WTC11 (cell line): ENCODE measurements around the gene MEIKIN. TPM values are rescaled to one million over a fixed set of nuclear protein-coding genes. Genes with fewer than 3 reads are reported as not detected.

Experiments
- ATAC-seq: fragments of 200-7000 bp; cut with Tn5 transposase; 2 replicates; pipeline ENCODE4 v1.10.0; 2021; ENCODE audit warnings: mild to moderate bottlenecking, moderate library complexity
- CTCF ChIA-PET: fragments of 300-600 bp; sonication (Branson Sonifier 250); formaldehyde crosslinking; loops from one replicate; lab custom pipeline; 2021; ENCODE audit warnings: antibody characterized with exemption; lab: Charles Lee
- POLR2A ChIA-PET: fragments of 350-600 bp; sonication (Branson Sonifier 250); formaldehyde crosslinking; loops from one replicate; lab custom pipeline; 2021; ENCODE audit warnings: antibody characterized with exemption; lab: Charles Lee
- DNase-seq: peaks from one replicate; pipeline ENCODE4 v3.0.0; 2021; ENCODE audit warnings: low spot score
- H3K27ac Mint-ChIP-seq: 2 replicates; pipeline ENCODE4 v1.8.0; 2021; ENCODE audit warnings: mixed read lengths
- H3K27me3 Mint-ChIP-seq: 2 replicates; pipeline ENCODE4 v1.8.0; 2021; ENCODE audit warnings: low read depth, mild to moderate bottlenecking, moderate library complexity, mixed read lengths
- H3K36me3 Mint-ChIP-seq: 2 replicates; pipeline ENCODE4 v1.8.0; 2021; ENCODE audit warnings: mixed read lengths
- H3K4me1 Mint-ChIP-seq: 2 replicates; pipeline ENCODE4 v1.8.0; 2022; ENCODE audit warnings: mixed read lengths
- H3K4me3 Mint-ChIP-seq: 2 replicates; pipeline ENCODE4 v1.8.0; 2021; ENCODE audit warnings: mild to moderate bottlenecking, moderate library complexity, mixed read lengths
- H3K9me3 Mint-ChIP-seq: 2 replicates; pipeline ENCODE4 v1.8.0; 2021; ENCODE audit warnings: mixed read lengths
- ATF3 ChIP-seq: sonication (generic); formaldehyde crosslinking; conservative IDR thresholded peaks from 2 replicates; pipeline ENCODE4 v1.8.1; 2022; ENCODE audit warnings: mild to moderate bottlenecking, missing genetic modification reagents
- EMX1 ChIP-seq: fragments of 250-450 bp; sonication (Bioruptor Pico); IDR thresholded peaks from 2 replicates; pipeline ENCODE4 v1.8.0; 2021; ENCODE audit warnings: mild to moderate bottlenecking
- ESRRA ChIP-seq: sonication (generic); formaldehyde crosslinking; IDR thresholded peaks from 2 replicates; pipeline ENCODE4 v1.8.1; 2022; ENCODE audit warnings: mild to moderate bottlenecking, missing genetic modification reagents, borderline replicate concordance
- FOXK1 ChIP-seq: sonication (generic); formaldehyde crosslinking; IDR thresholded peaks from 2 replicates; pipeline ENCODE4 v1.8.0; 2022; ENCODE audit warnings: mild to moderate bottlenecking, moderate library complexity, missing genetic modification reagents
- GTF2I ChIP-seq: fragments of 250-450 bp; sonication (Bioruptor Pico); conservative IDR thresholded peaks from 2 replicates; pipeline ENCODE4 v1.4.0; 2021; ENCODE audit warnings: mild to moderate bottlenecking
- IRF2 ChIP-seq: sonication (generic); formaldehyde crosslinking; IDR thresholded peaks from 2 replicates; pipeline ENCODE4 v1.8.0; 2022; ENCODE audit warnings: low read depth, missing genetic modification reagents, borderline replicate concordance
- NFE2L1 ChIP-seq: sonication (generic); formaldehyde crosslinking; IDR thresholded peaks from 2 replicates; pipeline ENCODE4 v1.8.1; 2023; ENCODE audit warnings: missing genetic modification reagents
- NR2C2 ChIP-seq: sonication (generic); formaldehyde crosslinking; IDR thresholded peaks from 2 replicates; pipeline ENCODE4 v1.8.0; 2022; ENCODE audit warnings: mild to moderate bottlenecking, missing genetic modification reagents
- PREB ChIP-seq: sonication (generic); formaldehyde crosslinking; IDR thresholded peaks from 2 replicates; pipeline ENCODE4 v1.8.1; 2022; ENCODE audit warnings: mild to moderate bottlenecking, missing genetic modification reagents, moderate library complexity, borderline replicate concordance
- PRRX2 ChIP-seq: fragments of 250-450 bp; sonication (Bioruptor Pico); IDR thresholded peaks from 2 replicates; pipeline ENCODE4 v1.8.0; 2021; ENCODE audit warnings: mild to moderate bottlenecking
- RORB ChIP-seq: fragments of 250-450 bp; sonication (Bioruptor Pico); IDR thresholded peaks from 2 replicates; pipeline ENCODE4 v1.9.0; 2021; ENCODE audit warnings: mild to moderate bottlenecking
- SMAD3 ChIP-seq: sonication (generic); formaldehyde crosslinking; IDR thresholded peaks from 2 replicates; pipeline ENCODE4 v1.8.0; 2022; ENCODE audit warnings: missing genetic modification reagents, mild to moderate bottlenecking, borderline replicate concordance
- SMAD4 ChIP-seq: sonication (generic); formaldehyde crosslinking; IDR thresholded peaks from 2 replicates; pipeline ENCODE4 v1.8.0; 2022; ENCODE audit warnings: mild to moderate bottlenecking, missing genetic modification reagents
- TEAD4 ChIP-seq: sonication (generic); formaldehyde crosslinking; IDR thresholded peaks from 2 replicates; pipeline ENCODE4 v1.8.0; 2022; ENCODE audit warnings: mild to moderate bottlenecking, missing genetic modification reagents
- USF2 ChIP-seq: sonication (generic); formaldehyde crosslinking; IDR thresholded peaks from 2 replicates; pipeline ENCODE4 v1.8.1; 2023; ENCODE audit warnings: mild to moderate bottlenecking, missing genetic modification reagents, moderate library complexity
- ZBTB21 ChIP-seq: sonication (generic); formaldehyde crosslinking; IDR thresholded peaks from 2 replicates; pipeline ENCODE4 v1.8.1; 2023; ENCODE audit warnings: mild to moderate bottlenecking, missing genetic modification reagents, borderline replicate concordance
- ZNF121 ChIP-seq: sonication (generic); formaldehyde crosslinking; IDR thresholded peaks from 2 replicates; pipeline ENCODE4 v1.8.0; 2023; ENCODE audit warnings: missing genetic modification reagents
- ZNF219 ChIP-seq: sonication (generic); formaldehyde crosslinking; IDR thresholded peaks from 2 replicates; pipeline ENCODE4 v1.8.0; 2023; ENCODE audit warnings: missing genetic modification reagents, mild to moderate bottlenecking, borderline replicate concordance
- ZNF263 ChIP-seq: sonication (generic); formaldehyde crosslinking; IDR thresholded peaks from 2 replicates; pipeline ENCODE4 v1.8.1; 2022; ENCODE audit warnings: low read depth, mild to moderate bottlenecking, moderate library complexity, missing genetic modification reagents
- ZNF317 ChIP-seq: sonication (generic); formaldehyde crosslinking; IDR thresholded peaks from 2 replicates; pipeline ENCODE4 v1.8.1; 2023; ENCODE audit warnings: low read depth, mild to moderate bottlenecking, moderate library complexity, missing genetic modification reagents, borderline replicate concordance
- total RNA-seq: library from RNA; stranded (reverse); gene quantifications from 3 replicates; pipeline ENCODE4 v1.2.3, GENCODE V29; 2021
- TF ChIP-seq, protein P1 (sequence below): sonication (generic); formaldehyde crosslinking; conservative IDR thresholded peaks from 2 replicates; pipeline ENCODE4 v1.8.1; 2023; ENCODE audit warnings: mild to moderate bottlenecking, low read depth, missing genetic modification reagents, moderate library complexity
- TF ChIP-seq, protein P2 (sequence below): fragments of 250-450 bp; sonication (Bioruptor Pico); IDR thresholded peaks from 2 replicates; pipeline ENCODE4 v1.9.0; 2021; ENCODE audit warnings: mild to moderate bottlenecking, borderline replicate concordance

MEIKIN gene
- total RNA-seq, 1 experiment from 2014 or later = not detected

- Mint-ChIP-seq H3K36me3 (no peaks in the 10 kb centered on the region), H3K4me3 (no peak overlapping the region), H3K9me3 (peaks cover 9% of the 10 kb centered on the region), H3K27me3 (no peaks in the 10 kb centered on the region), H3K27ac (no peak overlapping the region), H3K4me1 (no peaks in the 10 kb centered on the region)
- TF ChIP-seq NFE2L1 = no peak
- TF ChIP-seq EMX1 (CRISPR knock-in tag) = no peak
- no peak for TF ChIP-seq NR2C2
- TF ChIP-seq ZNF263 = no peak
- TF ChIP-seq, protein P1, sequence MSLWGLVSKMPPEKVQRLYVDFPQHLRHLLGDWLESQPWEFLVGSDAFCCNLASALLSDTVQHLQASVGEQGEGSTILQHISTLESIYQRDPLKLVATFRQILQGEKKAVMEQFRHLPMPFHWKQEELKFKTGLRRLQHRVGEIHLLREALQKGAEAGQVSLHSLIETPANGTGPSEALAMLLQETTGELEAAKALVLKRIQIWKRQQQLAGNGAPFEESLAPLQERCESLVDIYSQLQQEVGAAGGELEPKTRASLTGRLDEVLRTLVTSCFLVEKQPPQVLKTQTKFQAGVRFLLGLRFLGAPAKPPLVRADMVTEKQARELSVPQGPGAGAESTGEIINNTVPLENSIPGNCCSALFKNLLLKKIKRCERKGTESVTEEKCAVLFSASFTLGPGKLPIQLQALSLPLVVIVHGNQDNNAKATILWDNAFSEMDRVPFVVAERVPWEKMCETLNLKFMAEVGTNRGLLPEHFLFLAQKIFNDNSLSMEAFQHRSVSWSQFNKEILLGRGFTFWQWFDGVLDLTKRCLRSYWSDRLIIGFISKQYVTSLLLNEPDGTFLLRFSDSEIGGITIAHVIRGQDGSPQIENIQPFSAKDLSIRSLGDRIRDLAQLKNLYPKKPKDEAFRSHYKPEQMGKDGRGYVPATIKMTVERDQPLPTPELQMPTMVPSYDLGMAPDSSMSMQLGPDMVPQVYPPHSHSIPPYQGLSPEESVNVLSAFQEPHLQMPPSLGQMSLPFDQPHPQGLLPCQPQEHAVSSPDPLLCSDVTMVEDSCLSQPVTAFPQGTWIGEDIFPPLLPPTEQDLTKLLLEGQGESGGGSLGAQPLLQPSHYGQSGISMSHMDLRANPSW (CRISPR knock-in tag) = no peak
- no peak for TF ChIP-seq SMAD4
- no peak for TF ChIP-seq SMAD3 (CRISPR knock-in tag)
- TF ChIP-seq PRRX2 (CRISPR knock-in tag) = no peak
- TF ChIP-seq, protein P2, sequence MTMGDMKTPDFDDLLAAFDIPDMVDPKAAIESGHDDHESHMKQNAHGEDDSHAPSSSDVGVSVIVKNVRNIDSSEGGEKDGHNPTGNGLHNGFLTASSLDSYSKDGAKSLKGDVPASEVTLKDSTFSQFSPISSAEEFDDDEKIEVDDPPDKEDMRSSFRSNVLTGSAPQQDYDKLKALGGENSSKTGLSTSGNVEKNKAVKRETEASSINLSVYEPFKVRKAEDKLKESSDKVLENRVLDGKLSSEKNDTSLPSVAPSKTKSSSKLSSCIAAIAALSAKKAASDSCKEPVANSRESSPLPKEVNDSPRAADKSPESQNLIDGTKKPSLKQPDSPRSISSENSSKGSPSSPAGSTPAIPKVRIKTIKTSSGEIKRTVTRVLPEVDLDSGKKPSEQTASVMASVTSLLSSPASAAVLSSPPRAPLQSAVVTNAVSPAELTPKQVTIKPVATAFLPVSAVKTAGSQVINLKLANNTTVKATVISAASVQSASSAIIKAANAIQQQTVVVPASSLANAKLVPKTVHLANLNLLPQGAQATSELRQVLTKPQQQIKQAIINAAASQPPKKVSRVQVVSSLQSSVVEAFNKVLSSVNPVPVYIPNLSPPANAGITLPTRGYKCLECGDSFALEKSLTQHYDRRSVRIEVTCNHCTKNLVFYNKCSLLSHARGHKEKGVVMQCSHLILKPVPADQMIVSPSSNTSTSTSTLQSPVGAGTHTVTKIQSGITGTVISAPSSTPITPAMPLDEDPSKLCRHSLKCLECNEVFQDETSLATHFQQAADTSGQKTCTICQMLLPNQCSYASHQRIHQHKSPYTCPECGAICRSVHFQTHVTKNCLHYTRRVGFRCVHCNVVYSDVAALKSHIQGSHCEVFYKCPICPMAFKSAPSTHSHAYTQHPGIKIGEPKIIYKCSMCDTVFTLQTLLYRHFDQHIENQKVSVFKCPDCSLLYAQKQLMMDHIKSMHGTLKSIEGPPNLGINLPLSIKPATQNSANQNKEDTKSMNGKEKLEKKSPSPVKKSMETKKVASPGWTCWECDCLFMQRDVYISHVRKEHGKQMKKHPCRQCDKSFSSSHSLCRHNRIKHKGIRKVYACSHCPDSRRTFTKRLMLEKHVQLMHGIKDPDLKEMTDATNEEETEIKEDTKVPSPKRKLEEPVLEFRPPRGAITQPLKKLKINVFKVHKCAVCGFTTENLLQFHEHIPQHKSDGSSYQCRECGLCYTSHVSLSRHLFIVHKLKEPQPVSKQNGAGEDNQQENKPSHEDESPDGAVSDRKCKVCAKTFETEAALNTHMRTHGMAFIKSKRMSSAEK (CRISPR knock-in tag) = no peak
- no peak for TF ChIP-seq ATF3 (CRISPR knock-in tag)
- POLR2A ChIA-PET = no interaction called here
- ATAC-seq = no peak
- DNase-seq = no peak
- CTCF ChIA-PET = no interaction called here
Measured at GRCh38 chr5:131914472-131914871, 31.0 kb downstream of the MEIKIN start.

DNA sequence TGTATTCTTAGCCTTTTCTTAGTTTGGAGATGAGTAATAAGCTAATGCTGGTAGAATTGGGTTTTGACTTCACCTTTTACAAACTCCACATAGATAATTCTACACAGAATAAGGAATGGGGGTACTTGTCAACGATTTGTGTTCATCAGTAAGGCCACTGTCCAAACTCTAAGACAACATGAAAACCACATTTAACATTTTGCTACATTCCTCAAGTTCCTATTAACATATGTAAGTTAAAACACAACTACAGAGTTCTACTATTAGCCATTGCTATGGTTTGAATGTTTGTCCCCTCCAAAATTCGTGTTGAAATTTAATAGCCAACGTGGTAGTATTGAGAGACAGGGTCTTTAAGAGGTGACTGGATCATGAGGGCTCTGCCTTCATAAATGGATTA lies 31.9 kb downstream of the MEIKIN start:
- ATAC-seq (no peak), DNase-seq (no peak)
- CTCF ChIA-PET = no interaction called here
- Mint-ChIP-seq H3K9me3 (peaks cover 4% of the 10 kb centered on the region), H3K27ac (no peak overlapping the region), H3K4me1 (no peaks in the 10 kb centered on the region), H3K27me3 (no peaks in the 10 kb centered on the region), H3K4me3 (no peak overlapping the region), H3K36me3 (no peaks in the 10 kb centered on the region)
- no peak for TF ChIP-seq IRF2
- no peak for TF ChIP-seq TEAD4 (CRISPR knock-in tag)
- TF ChIP-seq PREB (CRISPR knock-in tag) = no peak
- TF ChIP-seq NFE2L1 = no peak
- TF ChIP-seq ESRRA (CRISPR knock-in tag) = no peak
- TF ChIP-seq ZNF263 = no peak
- no peak for TF ChIP-seq ZNF121 (CRISPR knock-in tag)
- no peak for TF ChIP-seq EMX1 (CRISPR knock-in tag)
- POLR2A ChIA-PET = no interaction called here

- Mint-ChIP-seq H3K36me3 (peaks cover 11% of the 10 kb centered on the region), H3K27me3 (no peaks in the 10 kb centered on the region; the same call in 1 of the 2 replicates), H3K9me3 (peaks cover 36% of the 10 kb centered on the region), H3K27ac (no peak overlapping the region), H3K4me3 (no peak overlapping the region), H3K4me1 (no peaks in the 10 kb centered on the region)
- ChIA-PET CTCF (no interaction called here), POLR2A (no interaction called here)
- no peak for DNase-seq
- ATAC-seq = no peak
- no peak for TF ChIP-seq ZNF317 (CRISPR knock-in tag)
- TF ChIP-seq USF2 = no peak
- no peak for TF ChIP-seq GTF2I (CRISPR knock-in tag)
- TF ChIP-seq SMAD3 (CRISPR knock-in tag) = no peak
- no peak for TF ChIP-seq RORB (CRISPR knock-in tag)
- no peak for TF ChIP-seq ZNF219 (CRISPR knock-in tag)
- TF ChIP-seq FOXK1 (CRISPR knock-in tag) = no peak
- no peak for TF ChIP-seq ATF3 (CRISPR knock-in tag)
- no peak for TF ChIP-seq NR2C2
- no peak for TF ChIP-seq ZBTB21 (CRISPR knock-in tag)
Measured at GRCh38 chr5:131906668-131907067, 38.8 kb downstream of the MEIKIN start.
